Renal cortex interstitium (tissue), 15 donors: Measurements from ENCODE around the gene POP7. TPM values are rescaled to one million over a fixed set of nuclear protein-coding genes. Genes with fewer than 3 reads are reported as not detected.
"Not testable (repeated sequence)": the region's sequence is repeated elsewhere in the genome, so short reads cannot be mapped to it uniquely, and the experiment has no call there.

Experiments
- DNase-seq, 11 donors: peaks; one replicate each; pipeline ENCODE4 v3.0.0-alpha.2; 2013; ENCODE audit warnings: low read depth in 9 of 11, low spot score in 4 of 11; ENCODE audit errors: extremely low read depth in 1 of 11
- long read RNA-seq, 16 experiments: transcript quantifications; one replicate each; lab custom pipeline, GENCODE V29; 2026
- polyA plus RNA-seq, 3 donors: library from polyadenylated mRNA; unstranded; fragments of 120-200 nt; gene quantifications; one replicate each; pipeline ENCODE4 v1.2.1, GENCODE V29; 2013; ENCODE audit not compliant: insufficient read length in 3 of 3

Gene POP7
- 10 to 100 TPM; 20.7 to 30.8 (median 23.7) TPM for polyA plus RNA-seq
- long read RNA-seq, donor 1, transcript POP7-201 (2 exons, 927 nt), result major isoform, 23 of 33 reads
- long read RNA-seq, donor 1, partial matches to known transcripts, result 10 of 33 reads
- long read RNA-seq, donor 1, other reads (novel, unspliced or antisense), result 0 of 33 reads
- long read RNA-seq, donor 2, transcript POP7-201 (2 exons, 927 nt), result major isoform, 24 of 32 reads
- long read RNA-seq, donor 2, partial matches to known transcripts, result 8 of 32 reads
- long read RNA-seq, donor 2, other reads (novel, unspliced or antisense), result 0 of 32 reads
- long read RNA-seq, donor 3, transcript POP7-201 (2 exons, 927 nt), result major isoform, 27 of 27 reads
- long read RNA-seq, donor 3, partial matches to known transcripts, result 0 of 27 reads
- long read RNA-seq, donor 3, other reads (novel, unspliced or antisense), result 0 of 27 reads
- long read RNA-seq, donor 4, transcript POP7-201 (2 exons, 927 nt), result major isoform, 18 of 18 reads
- long read RNA-seq, donor 4, partial matches to known transcripts, result 0 of 18 reads
- long read RNA-seq, donor 4, other reads (novel, unspliced or antisense), result 0 of 18 reads
- long read RNA-seq, donor 5, result 0 reads
- long read RNA-seq, donor 6, transcript POP7-201 (2 exons, 927 nt), result major isoform, 30 of 30 reads
- long read RNA-seq, donor 6, partial matches to known transcripts, result 0 of 30 reads
- long read RNA-seq, donor 6, other reads (novel, unspliced or antisense), result 0 of 30 reads
- long read RNA-seq, donor 7, transcript POP7-201 (2 exons, 927 nt), result major isoform, 29 of 29 reads
- long read RNA-seq, donor 7, partial matches to known transcripts, result 0 of 29 reads
- long read RNA-seq, donor 7, other reads (novel, unspliced or antisense), result 0 of 29 reads
- long read RNA-seq, donor 8, result 0 reads
- long read RNA-seq, donor 9, transcript POP7-201 (2 exons, 927 nt), result major isoform, 27 of 32 reads
- long read RNA-seq, donor 9, partial matches to known transcripts, result 5 of 32 reads
- long read RNA-seq, donor 9, other reads (novel, unspliced or antisense), result 0 of 32 reads
- long read RNA-seq, donor 10, transcript POP7-201 (2 exons, 927 nt), result major isoform, 32 of 32 reads
- long read RNA-seq, donor 10, partial matches to known transcripts, result 0 of 32 reads
- long read RNA-seq, donor 10, other reads (novel, unspliced or antisense), result 0 of 32 reads
- long read RNA-seq, donor 11, transcript POP7-201 (2 exons, 927 nt), result major isoform, 16 of 16 reads
- long read RNA-seq, donor 11, partial matches to known transcripts, result 0 of 16 reads
- long read RNA-seq, donor 11, other reads (novel, unspliced or antisense), result 0 of 16 reads
- long read RNA-seq, donor 12, transcript POP7-201 (2 exons, 927 nt), result major isoform, 10 of 10 reads
- long read RNA-seq, donor 12, partial matches to known transcripts, result 0 of 10 reads
- long read RNA-seq, donor 12, other reads (novel, unspliced or antisense), result 0 of 10 reads
- long read RNA-seq, donor 13, result 0 reads
- long read RNA-seq, donor 14, transcript POP7-201 (2 exons, 927 nt), result major isoform, 21 of 21 reads
- long read RNA-seq, donor 14, partial matches to known transcripts, result 0 of 21 reads
- long read RNA-seq, donor 14, other reads (novel, unspliced or antisense), result 0 of 21 reads
- long read RNA-seq, donor 15, transcript POP7-201 (2 exons, 927 nt), result major isoform, 16 of 16 reads
- long read RNA-seq, donor 15, partial matches to known transcripts, result 0 of 16 reads
- long read RNA-seq, donor 15, other reads (novel, unspliced or antisense), result 0 of 16 reads
- long read RNA-seq, donor 16, transcript POP7-201 (2 exons, 927 nt), result major isoform, 59 of 69 reads
- long read RNA-seq, donor 16, partial matches to known transcripts, result 10 of 69 reads
- long read RNA-seq, donor 16, other reads (novel, unspliced or antisense), result 0 of 69 reads

- peak; percentile 93 to 99 (median 97) for DNase-seq
These were observed at the start of gene POP7 for GRCh38 chr7:100705753-100706671. Gene POP7, plus strand, starts transcription at chr7:100706121. Its CDS starts 710 bp downstream, at chr7:100706831.

GRCh38 chr7:100662194-100662776, 43.6 kb upstream of the POP7 start:
- not testable (repeated sequence) for DNase-seq

DNA sequence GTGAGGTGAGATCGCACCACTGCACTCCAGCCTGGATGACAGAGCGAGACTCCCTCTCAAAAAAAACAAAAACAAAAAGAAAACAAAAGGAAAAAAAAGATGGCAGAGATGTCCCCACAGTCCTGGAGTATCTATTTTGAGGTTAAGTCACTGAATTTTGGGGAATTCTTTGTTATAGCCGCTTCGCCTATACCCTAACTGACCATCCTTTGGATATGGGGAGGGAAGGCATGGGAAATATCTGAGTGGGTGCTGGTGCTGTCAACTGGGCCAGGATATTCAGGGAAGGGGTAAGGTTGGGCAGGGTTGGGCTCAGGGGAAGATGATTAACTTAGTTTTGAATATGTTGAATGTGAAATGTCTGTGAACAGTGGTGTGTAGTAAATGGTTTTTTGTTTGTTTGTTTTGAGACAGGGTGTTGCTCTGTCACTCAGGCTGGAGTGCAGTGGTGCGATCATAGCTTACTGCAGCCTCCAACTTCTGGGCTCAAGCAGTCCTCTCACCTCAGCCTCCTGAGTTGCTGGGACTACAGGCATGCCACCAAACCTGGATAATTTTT, 40.7 kb upstream of the POP7 start:
- no peak for DNase-seq

- no peak for DNase-seq
These were observed 38.4 kb upstream of the POP7 start for GRCh38 chr7:100667331-100668068.

DNA sequence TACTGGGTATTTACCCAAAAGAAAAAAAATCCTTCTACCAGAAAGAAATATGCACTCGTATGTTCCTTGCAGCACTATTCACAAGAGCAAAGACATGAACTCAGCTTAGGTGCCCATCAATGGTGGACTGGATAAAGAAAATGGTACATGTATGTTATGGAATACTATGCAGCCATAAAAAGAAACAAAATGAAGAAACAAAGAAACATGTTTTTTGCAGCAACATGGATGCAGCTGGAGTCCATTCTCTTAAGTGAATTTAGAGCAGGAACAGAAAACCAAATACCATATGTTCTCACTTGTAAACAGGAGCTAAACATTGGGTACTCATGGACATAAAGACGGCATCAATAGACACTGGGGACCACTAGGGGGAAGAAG, 37.9 kb upstream of the POP7 start:
- no peak for DNase-seq

GRCh38 chr7:100669106-100669505, 36.8 kb upstream of the POP7 start:
- not testable (repeated sequence) for DNase-seq

DNA sequence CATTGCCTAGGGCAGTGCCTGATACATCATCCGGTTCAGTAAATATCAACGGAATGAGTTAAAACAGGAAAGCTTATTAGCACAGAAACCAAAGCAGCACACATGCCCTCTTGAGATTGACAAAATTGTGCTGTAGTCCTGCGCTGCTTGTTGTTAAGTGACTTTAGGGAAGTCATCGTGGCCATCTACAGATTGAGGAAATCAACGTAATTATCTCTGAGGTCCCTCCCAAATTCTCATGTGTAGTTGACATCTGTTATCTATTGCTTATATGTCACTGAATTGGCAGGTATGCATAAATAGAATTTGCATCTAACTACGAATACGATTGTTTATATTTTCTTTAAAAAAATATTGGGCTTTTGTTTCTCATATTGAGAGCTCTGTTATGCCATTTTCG, 35.8 kb upstream of the POP7 start:
- no peak for DNase-seq

- no peak for DNase-seq
These were observed 34.3 kb upstream of the POP7 start for GRCh38 chr7:100671353-100672327.

GRCh38 chr7:100673302-100673941, 32.5 kb upstream of the POP7 start, which contains the start of gene GNB2:
Gene GNB2, plus strand, starts transcription at chr7:100673740. Its CDS starts 2,526 bp downstream, at chr7:100676266.
- DNase-seq, result peak; percentile 96 to 99 (median 98)

DNA sequence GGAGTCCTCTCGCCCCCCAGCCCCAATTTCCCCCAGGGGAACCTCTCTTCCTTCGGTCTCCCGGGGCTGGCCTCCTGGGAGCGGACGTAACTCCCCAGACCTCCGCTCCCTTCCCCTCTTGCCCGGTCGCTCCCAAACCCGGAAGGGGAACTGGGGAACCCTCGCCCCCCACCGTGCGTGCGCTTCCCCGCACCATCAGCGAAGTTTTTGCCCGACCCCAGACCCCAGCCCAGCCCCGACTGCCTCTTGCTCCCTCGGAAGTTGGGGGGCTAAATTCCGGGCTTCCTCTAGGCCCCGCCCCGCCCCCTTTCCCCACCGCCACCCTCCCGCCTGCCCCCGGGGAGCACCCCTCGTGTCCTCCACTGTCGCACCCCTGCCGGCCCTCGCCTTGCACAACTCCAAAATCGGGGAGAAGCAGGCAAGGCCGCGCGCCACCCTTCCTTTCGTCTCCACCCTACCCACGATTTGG, 31.9 kb upstream of the POP7 start:
- DNase-seq, result no peak

- DNase-seq, result no peak
These were observed 31.4 kb upstream of the POP7 start for GRCh38 chr7:100674411-100675104.

DNA sequence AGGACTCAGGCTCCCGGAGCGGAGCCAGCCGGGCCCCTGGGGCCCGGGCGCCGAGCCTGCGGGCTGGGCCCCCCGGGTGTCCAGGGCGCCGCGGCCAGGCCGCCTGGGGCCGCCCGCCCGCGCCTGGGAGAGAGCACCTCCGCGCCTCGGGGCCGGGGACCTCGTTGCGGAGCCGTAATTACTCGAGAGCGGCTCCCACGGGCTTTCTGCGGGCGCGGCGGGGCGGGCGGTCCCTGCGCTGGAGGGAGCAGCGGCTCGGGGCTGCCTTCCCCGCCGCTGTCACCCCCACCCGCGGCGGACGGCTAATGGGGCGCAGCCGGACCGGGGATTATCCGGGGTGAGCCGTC, 30.8 kb upstream of the POP7 start:
- no peak for DNase-seq

DNA sequence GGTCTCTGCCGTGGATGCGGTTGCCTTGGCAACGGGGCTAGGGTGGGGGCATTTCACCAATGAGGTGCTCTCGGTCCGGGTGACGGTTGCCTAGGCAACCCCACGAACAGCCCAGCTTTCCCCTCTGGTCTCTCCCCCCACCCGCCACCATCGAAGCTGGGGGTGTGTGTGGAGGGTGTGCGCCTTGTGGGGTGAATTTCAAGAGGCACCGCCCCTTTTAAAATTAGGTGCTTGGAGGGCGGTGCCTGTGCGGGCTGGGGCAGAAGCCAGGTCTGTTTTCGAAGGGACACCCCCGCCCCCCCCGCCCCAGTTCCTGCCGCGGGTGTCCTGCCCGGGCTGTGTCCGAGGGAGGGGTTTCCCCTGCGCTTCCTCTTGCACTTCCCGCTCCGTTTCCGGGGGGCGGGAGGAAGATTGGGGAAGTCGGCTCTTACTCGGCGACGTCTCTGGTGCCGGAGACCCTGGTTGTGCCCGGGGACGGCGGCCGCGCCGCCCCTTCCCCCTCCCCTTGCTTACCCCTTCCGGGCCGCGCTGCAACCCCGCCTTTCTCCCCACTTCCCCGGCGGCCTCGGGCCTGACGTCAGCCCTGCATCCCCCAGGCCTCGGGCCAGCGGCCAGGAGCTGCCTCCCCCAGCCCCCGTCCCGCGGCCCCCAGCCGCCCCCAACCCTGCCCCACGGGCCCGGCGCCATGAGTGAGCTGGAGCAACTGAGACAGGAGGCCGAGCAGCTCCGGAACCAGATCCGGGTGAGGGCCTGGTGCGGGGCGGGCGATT, 30.2 kb upstream of the POP7 start:
- DNase-seq, result peak in 5 of 11 donors; percentile 55 to 67 (median 59)
